Activated CD8-positive, alpha-beta memory T cell treated with anti-CD3 and anti-CD28 coated beads for 1 hour (primary cell): ENCODE data around the gene BPIFA3.

Source experiments
- DNase-seq, 2 donors: peaks; one replicate each; pipeline ENCODE4 v3.0.0-alpha.2; 2020; ENCODE audit warnings: low read depth in 1 of 2; ENCODE audit errors: extremely low read depth in 1 of 2

The BPIFA3 gene

GRCh38 chr20:33259371-33259770 is 42.2 kb downstream of the BPIFA3 start:
- no peak for DNase-seq

GRCh38 chr20:33261465-33261864 is 44.3 kb downstream of the BPIFA3 start:
- no peak for DNase-seq

GRCh38 chr20:33262658-33263065 is 45.5 kb downstream of the BPIFA3 start:
- no peak for DNase-seq

GRCh38 chr20:33263784-33264183 is 46.6 kb downstream of the BPIFA3 start:
- DNase-seq = no peak

- DNase-seq = no peak
These were observed 50.5 kb downstream of the BPIFA3 start for GRCh38 chr20:33267701-33268100.

- DNase-seq = no peak
These were observed 55.2 kb downstream of the BPIFA3 start for GRCh38 chr20:33272155-33272873.

GRCh38 chr20:33273117-33273851 is 56.1 kb downstream of the BPIFA3 start:
- no peak for DNase-seq

GRCh38 chr20:33275215-33275614 is 58.1 kb downstream of the BPIFA3 start:
- no peak for DNase-seq

GRCh38 chr20:33275871-33276270 is 58.7 kb downstream of the BPIFA3 start:
- no peak for DNase-seq

- no peak for DNase-seq
These were observed 59.4 kb downstream of the BPIFA3 start for GRCh38 chr20:33276303-33277113.
